ENCODE data around the gene ZMYND12. TPM values are rescaled to one million over a fixed set of nuclear protein-coding genes. Genes with fewer than 3 reads are reported as not detected.

ZMYND12 gene
- total and polyA plus RNA-seq, 2 experiments from 2014 or later, result 0.21 to 1.1 TPM

DNA sequence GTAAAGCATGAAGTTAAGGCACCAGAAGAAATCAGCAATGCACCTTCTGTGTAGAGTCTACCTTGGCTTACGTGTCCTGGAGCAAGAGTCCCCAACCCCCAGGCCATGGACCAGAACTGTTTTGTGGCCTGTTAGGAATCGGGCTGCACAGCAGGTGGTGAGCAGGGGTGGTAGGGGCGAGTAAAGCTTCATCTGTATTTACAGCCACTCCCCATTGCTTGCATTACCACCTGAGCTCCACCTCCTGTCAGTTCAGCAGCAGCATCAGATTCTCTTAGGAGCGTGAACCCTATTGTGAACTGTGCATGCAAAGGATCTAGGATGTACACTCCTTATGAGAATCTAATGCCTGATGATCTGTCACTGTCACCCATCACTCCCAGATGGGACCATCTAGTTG, 21.5 kb downstream of the ZMYND12 start:
- no peak for DNase-seq (ENCODE audit: low read depth in 1 of 2, low spot score in 1 of 2)
- TF ChIP-seq, protein P1, sequence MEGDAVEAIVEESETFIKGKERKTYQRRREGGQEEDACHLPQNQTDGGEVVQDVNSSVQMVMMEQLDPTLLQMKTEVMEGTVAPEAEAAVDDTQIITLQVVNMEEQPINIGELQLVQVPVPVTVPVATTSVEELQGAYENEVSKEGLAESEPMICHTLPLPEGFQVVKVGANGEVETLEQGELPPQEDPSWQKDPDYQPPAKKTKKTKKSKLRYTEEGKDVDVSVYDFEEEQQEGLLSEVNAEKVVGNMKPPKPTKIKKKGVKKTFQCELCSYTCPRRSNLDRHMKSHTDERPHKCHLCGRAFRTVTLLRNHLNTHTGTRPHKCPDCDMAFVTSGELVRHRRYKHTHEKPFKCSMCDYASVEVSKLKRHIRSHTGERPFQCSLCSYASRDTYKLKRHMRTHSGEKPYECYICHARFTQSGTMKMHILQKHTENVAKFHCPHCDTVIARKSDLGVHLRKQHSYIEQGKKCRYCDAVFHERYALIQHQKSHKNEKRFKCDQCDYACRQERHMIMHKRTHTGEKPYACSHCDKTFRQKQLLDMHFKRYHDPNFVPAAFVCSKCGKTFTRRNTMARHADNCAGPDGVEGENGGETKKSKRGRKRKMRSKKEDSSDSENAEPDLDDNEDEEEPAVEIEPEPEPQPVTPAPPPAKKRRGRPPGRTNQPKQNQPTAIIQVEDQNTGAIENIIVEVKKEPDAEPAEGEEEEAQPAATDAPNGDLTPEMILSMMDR (IDR thresholded peaks at IDR 0.05; ENCODE audit: low read depth, low read length), result no peak
- H3K27ac ChIP-seq, result peak overlapping the region; percentile 86
- H3K27me3 ChIP-seq, result no peaks in the 10 kb centered on the region
- no peak overlapping the region for H3K4me3 ChIP-seq
- H3K9me3 ChIP-seq (ENCODE audit: low read depth), result no peaks in the 10 kb centered on the region
- peaks cover 18% of the 10 kb centered on the region for H3K4me1 ChIP-seq (ENCODE audit: low read depth)
- no peaks in the 10 kb centered on the region for H3K36me3 ChIP-seq

DNA sequence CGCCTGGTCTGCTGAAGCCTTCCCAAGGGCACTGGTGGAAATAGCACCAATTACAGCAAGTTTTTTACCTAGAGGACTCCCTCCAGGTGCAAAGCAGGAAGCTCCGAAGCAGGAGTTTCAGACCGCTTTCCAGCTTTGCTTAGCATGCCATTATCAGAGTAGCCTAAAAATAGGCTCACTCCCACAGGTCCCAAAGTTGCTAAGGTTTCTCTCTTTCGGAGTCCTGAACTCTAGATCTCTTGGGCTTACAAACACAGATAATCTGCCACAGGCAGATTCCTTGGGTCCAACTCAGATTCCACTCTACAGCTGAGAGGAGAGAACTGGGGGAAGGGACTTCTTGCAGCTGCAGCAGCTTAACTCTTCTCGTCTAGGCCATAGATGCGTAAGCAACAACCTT, 22.5 kb downstream of the ZMYND12 start:
- DNase-seq (ENCODE audit: low read depth in 1 of 2, low spot score in 1 of 2), result peak; percentile 13 to 43
- Histone ChIP-seq H3K27me3 (no peaks in the 10 kb centered on the region), H3K27ac (peak overlapping the region; percentile 86), H3K36me3 (no peaks in the 10 kb centered on the region), H3K4me1 (ENCODE audit: low read depth) (peaks cover 18% of the 10 kb centered on the region), H3K4me3 (no peak overlapping the region), H3K9me3 (ENCODE audit: low read depth) (no peaks in the 10 kb centered on the region)
- TF ChIP-seq, protein P1 (IDR thresholded peaks at IDR 0.05; ENCODE audit: low read depth, low read length), result no peak

DNA sequence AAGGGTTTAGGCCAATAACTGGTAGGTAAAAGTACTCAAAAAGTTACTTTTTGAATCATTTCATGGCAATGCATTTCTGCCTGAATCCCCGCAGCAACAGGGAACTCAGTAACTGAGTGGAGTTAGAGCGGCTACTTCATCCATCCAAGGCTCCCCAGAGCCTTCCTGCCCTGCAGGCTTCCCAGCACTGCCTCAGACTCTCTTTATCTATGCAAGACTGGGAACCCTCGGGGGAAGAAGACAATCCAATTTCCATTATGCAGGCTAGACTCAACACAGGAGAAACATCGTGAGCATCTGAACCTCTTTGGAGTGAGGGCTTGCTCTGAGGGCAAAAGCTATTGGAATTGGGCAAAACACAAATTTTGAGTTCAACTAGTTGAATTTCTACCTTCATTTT, 23.1 kb downstream of the ZMYND12 start:
- DNase-seq (ENCODE audit: low read depth in 1 of 2, low spot score in 1 of 2), result no peak
- no peaks in the 10 kb centered on the region for H3K36me3 ChIP-seq
- no peaks in the 10 kb centered on the region for H3K9me3 ChIP-seq (ENCODE audit: low read depth)
- H3K4me1 ChIP-seq (ENCODE audit: low read depth), result peaks cover 18% of the 10 kb centered on the region
- no peak overlapping the region for H3K4me3 ChIP-seq
- TF ChIP-seq, protein P1 (IDR thresholded peaks at IDR 0.05; ENCODE audit: low read depth, low read length), result no peak
- peak overlapping the region; percentile 86 for H3K27ac ChIP-seq
- H3K27me3 ChIP-seq, result no peaks in the 10 kb centered on the region

DNA sequence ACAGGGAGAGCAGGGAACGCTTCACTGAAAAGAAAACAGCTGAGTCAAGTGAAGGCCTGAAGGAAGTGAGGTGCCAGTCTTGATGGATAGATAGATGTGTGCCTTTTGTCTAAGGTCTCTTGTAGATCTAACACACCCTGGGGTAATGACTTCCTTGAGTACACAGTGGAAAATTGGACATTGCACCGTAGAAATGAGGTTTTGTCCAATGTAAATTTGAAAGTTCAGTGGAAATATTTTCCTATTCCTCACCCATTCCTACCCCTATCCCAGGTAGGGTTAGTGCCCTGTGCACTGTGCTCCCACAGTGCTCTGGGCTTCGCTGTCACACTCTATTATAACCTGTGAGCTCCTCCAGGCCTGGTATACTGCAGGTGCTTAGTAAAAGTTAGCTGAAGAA, 24.3 kb downstream of the ZMYND12 start:
- H3K27ac ChIP-seq, result no peak overlapping the region
- H3K36me3 ChIP-seq, result no peaks in the 10 kb centered on the region
- H3K4me3 ChIP-seq, result no peak overlapping the region
- H3K27me3 ChIP-seq, result no peaks in the 10 kb centered on the region
- TF ChIP-seq, protein P1 (IDR thresholded peaks at IDR 0.05; ENCODE audit: low read depth, low read length), result no peak
- no peak for DNase-seq (ENCODE audit: low read depth in 1 of 2, low spot score in 1 of 2)
- peaks cover 18% of the 10 kb centered on the region for H3K4me1 ChIP-seq (ENCODE audit: low read depth)
- no peaks in the 10 kb centered on the region for H3K9me3 ChIP-seq (ENCODE audit: low read depth)

DNA sequence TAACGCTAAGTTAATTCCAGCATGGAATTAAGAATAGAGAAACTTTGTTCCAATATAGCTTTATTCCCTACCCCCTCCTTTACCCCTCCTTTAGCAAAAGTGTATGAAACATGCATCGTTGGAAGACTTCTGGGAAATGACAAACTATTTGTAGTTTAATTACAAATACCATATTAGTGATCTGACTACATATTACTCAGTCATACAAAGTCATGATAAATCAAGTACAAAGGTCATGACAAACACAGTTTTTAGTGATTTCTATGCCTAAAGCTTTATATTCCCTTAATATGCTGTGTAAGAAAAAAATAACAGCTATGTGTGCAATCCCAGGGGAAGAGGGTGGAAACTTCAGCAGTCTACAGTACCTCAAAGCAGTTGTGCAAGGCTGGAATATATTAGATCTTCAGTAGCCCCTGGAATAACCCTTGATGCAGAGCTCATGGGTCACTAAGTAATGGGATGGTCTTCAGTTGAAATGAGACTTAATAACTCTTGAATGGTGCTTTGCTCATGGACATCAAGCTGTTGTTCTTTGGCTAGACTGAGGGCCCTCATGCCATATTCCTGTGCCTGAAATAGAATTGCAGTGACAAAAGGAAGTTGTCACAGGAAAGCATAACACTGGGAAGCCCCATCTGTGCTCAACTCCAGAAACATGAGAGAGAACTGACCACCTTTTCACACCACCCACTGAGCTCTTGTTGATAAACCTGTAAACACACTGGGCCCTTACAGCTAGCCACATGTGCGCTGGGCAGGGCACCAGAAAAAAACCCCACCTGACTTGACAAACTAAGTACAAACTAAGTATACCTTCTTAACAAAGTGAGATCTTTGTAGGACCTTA, 25.3 kb downstream of the ZMYND12 start:
- H3K27ac ChIP-seq, result no peak overlapping the region
- H3K36me3 ChIP-seq, result no peaks in the 10 kb centered on the region
- no peak for DNase-seq (ENCODE audit: low read depth in 1 of 2, low spot score in 1 of 2)
- H3K4me3 ChIP-seq, result no peak overlapping the region
- TF ChIP-seq, protein P1 (IDR thresholded peaks at IDR 0.05; ENCODE audit: low read depth, low read length), result no peak
- no peaks in the 10 kb centered on the region for H3K9me3 ChIP-seq (ENCODE audit: low read depth)
- no peaks in the 10 kb centered on the region for H3K27me3 ChIP-seq
- H3K4me1 ChIP-seq (ENCODE audit: low read depth), result peaks cover 18% of the 10 kb centered on the region
